Parathyroid adenoma (tissue), 2 donors: Measurements from ENCODE around the gene TMEM139.

Experiments used
- H2AFZ ChIP-seq: fragments of 300-600 bp; sonication (generic); one replicate; pipeline ENCODE4 v1.7.0; 2017; ENCODE audit warnings: antibody characterized with exemption, mild to moderate bottlenecking
- H3K27ac ChIP-seq: fragments of 300-600 bp; sonication (generic); one replicate; pipeline ENCODE4 v1.7.0; 2017
- H3K27me3 ChIP-seq: fragments of 300-600 bp; sonication (generic); one replicate; pipeline ENCODE4 v1.7.0; 2017; ENCODE audit warnings: low read length; ENCODE audit not compliant: control insufficient read depth, insufficient read depth
- H3K36me3 ChIP-seq: fragments of 300-600 bp; sonication (generic); one replicate; pipeline ENCODE4 v1.7.0; 2017; ENCODE audit warnings: low read length; ENCODE audit not compliant: control insufficient read depth, insufficient read depth
- H3K4me1 ChIP-seq: fragments of 300-600 bp; sonication (generic); one replicate; pipeline ENCODE4 v1.7.0; 2017; ENCODE audit warnings: control low read depth
- H3K4me2 ChIP-seq: fragments of 300-600 bp; sonication (generic); one replicate; pipeline ENCODE4 v1.7.0; 2017; ENCODE audit warnings: low read length
- H3K4me3 ChIP-seq: fragments of 300-600 bp; sonication (generic); one replicate; pipeline ENCODE4 v1.7.0; 2017; ENCODE audit warnings: low read depth, low read length
- H3K79me2 ChIP-seq: fragments of 300-600 bp; sonication (generic); one replicate; pipeline ENCODE4 v1.7.0; 2017; ENCODE audit warnings: control low read depth
- H3K9ac ChIP-seq: fragments of 300-600 bp; sonication (generic); one replicate; pipeline ENCODE4 v1.7.0; 2017; ENCODE audit warnings: mild to moderate bottlenecking
- H3K9me3 ChIP-seq: fragments of 300-600 bp; sonication (generic); one replicate; pipeline ENCODE4 v1.7.0; 2017; ENCODE audit warnings: low read length; ENCODE audit not compliant: control insufficient read depth
- TF ChIP-seq, protein P1 (sequence below): fragments of 300-600 bp; sonication (generic); IDR thresholded peaks from one replicate; pipeline ENCODE4 v1.7.0; 2017; ENCODE audit warnings: antibody characterized with exemption, mild to moderate bottlenecking
- donor health status: primary hyperparathyroidism.

Gene TMEM139

DNA sequence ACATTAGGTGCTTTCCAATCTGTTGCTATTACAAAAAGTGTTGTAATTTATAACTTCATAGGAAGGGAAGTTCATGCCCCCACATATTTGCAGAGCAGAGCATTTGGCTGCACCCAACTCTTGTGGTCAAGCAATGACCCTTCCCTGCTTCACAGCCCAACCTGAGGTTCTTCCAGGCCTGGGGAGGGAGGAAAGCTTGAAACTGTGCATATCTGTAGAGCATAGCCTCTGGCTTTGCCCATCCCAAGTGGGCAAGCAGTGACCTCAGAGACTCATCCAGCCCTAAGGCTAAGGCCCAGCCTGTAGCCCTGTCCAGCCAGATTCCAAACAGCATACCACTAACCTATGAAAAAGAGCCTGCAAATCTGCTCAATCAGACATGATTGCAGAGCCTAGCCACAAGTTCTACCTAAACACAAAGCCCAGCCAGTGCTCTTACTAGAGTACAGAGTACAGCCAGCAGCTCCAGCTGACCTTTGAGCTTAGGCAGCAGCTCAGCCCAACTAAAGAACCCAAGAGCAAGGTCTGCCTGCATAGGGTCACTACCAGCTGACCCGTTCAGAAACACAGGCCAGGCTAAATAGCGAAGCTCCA, 35.9 kb upstream of the TMEM139 start:
- Histone ChIP-seq H3K4me1 (no peaks in the 10 kb centered on the region), H2AFZ (no peak overlapping the region), H3K4me3 (no peak overlapping the region), H3K4me2 (no peak overlapping the region), H3K27ac (no peak overlapping the region), H3K36me3 (no peaks in the 10 kb centered on the region), H3K27me3 (no peaks in the 10 kb centered on the region), H3K9ac (no peak overlapping the region), H3K79me2 (no peaks in the 10 kb centered on the region), H3K9me3 (no peaks in the 10 kb centered on the region)
- TF ChIP-seq, protein P1, sequence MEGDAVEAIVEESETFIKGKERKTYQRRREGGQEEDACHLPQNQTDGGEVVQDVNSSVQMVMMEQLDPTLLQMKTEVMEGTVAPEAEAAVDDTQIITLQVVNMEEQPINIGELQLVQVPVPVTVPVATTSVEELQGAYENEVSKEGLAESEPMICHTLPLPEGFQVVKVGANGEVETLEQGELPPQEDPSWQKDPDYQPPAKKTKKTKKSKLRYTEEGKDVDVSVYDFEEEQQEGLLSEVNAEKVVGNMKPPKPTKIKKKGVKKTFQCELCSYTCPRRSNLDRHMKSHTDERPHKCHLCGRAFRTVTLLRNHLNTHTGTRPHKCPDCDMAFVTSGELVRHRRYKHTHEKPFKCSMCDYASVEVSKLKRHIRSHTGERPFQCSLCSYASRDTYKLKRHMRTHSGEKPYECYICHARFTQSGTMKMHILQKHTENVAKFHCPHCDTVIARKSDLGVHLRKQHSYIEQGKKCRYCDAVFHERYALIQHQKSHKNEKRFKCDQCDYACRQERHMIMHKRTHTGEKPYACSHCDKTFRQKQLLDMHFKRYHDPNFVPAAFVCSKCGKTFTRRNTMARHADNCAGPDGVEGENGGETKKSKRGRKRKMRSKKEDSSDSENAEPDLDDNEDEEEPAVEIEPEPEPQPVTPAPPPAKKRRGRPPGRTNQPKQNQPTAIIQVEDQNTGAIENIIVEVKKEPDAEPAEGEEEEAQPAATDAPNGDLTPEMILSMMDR, result no peak

DNA sequence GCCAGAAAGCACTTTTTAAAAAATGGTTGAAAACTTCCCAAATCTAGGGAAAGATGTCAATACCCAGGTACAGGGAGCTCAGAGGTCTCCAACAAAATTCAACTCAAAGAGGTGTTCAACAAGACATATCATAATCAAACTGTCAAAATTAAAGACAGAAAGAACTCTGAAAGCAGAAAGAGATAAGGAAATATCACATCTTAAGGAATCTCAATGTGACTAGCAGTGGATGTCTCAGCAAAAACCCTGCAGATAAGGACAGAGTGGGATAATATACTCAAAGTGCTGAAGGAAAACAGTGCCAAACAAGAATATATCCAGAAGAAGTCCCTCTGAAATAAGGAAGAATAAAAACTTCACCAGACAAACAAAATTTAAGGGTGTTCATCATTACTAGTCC, 34.6 kb upstream of the TMEM139 start:
- H3K4me1 ChIP-seq, result no peaks in the 10 kb centered on the region
- TF ChIP-seq, protein P1, result no peak
- H3K4me3 ChIP-seq, result no peak overlapping the region
- H3K9me3 ChIP-seq, result no peaks in the 10 kb centered on the region
- H3K27ac ChIP-seq, result no peak overlapping the region
- no peak overlapping the region for H2AFZ ChIP-seq
- H3K9ac ChIP-seq, result no peak overlapping the region
- no peak overlapping the region for H3K4me2 ChIP-seq
- H3K36me3 ChIP-seq, result no peaks in the 10 kb centered on the region
- no peaks in the 10 kb centered on the region for H3K27me3 ChIP-seq
- H3K79me2 ChIP-seq, result no peaks in the 10 kb centered on the region

DNA sequence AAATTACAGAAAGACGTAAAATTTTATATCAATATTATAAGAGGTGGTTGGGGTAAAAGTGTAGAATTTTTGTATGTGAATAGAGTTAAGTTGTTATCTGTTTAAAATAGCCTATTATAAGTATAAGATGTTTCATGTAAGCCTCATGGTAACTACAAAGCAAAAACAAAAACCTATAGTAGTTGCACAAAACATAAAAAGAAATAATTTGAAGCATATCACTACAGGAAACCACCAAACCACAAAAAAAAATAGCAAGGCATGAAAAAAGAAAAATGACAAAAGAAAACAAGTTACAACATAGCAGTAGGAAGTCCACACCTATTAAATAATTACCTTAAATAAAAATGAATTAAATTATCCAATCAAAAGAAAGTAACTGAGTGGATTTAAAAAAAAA, 33.9 kb upstream of the TMEM139 start:
- Histone ChIP-seq H3K4me3 (no peak overlapping the region), H2AFZ (no peak overlapping the region), H3K27me3 (no peaks in the 10 kb centered on the region), H3K36me3 (no peaks in the 10 kb centered on the region), H3K4me2 (no peak overlapping the region), H3K9ac (no peak overlapping the region), H3K4me1 (no peaks in the 10 kb centered on the region), H3K9me3 (no peaks in the 10 kb centered on the region), H3K79me2 (no peaks in the 10 kb centered on the region), H3K27ac (no peak overlapping the region)
- TF ChIP-seq, protein P1, result no peak

DNA sequence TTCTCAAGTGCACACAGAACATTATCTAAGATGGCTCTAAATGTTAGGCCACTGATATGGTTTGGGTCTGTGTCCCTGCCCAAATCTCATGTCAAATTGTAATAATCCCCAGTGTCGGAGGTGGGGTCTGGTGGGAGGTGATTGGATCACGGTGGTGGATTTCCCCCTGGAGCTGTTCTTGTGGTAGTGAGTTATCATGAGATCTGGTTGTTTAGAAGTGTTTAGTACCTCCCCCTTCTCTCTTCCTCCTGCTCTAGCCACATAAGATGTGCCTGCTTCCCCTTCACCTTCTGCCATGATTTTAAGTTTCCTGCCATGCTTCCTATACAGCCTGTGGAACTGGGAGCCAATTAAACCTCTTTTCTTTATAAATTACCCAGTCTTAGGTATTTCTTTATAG, 32.8 kb upstream of the TMEM139 start:
- Histone ChIP-seq H3K4me2 (no peak overlapping the region), H3K36me3 (no peaks in the 10 kb centered on the region), H3K4me1 (no peaks in the 10 kb centered on the region)

DNA sequence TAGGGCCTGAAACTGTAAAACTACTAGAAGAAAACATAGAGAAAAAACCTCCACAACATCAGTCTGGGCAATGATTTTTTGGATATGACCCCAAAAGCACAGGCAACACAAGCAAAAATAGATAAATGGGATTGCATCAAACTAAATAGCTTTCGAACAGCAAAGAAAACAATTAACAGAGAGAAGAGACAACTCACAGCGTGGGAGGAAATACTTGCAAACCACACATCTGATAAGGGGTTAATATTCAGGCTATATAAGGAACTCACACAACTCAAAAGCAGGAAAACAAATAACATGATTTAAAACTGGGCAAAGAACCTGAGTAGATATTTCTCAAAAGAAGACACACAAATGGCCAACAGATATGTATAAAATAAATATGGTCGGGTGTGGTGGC, 29.2 kb upstream of the TMEM139 start:
- Histone ChIP-seq H3K36me3 (no peaks in the 10 kb centered on the region), H3K4me3 (no peak overlapping the region), H2AFZ (no peak overlapping the region), H3K9ac (no peak overlapping the region), H3K9me3 (no peaks in the 10 kb centered on the region), H3K27ac (no peak overlapping the region), H3K27me3 (no peaks in the 10 kb centered on the region), H3K79me2 (no peaks in the 10 kb centered on the region), H3K4me2 (no peak overlapping the region), H3K4me1 (no peaks in the 10 kb centered on the region)
- TF ChIP-seq, protein P1, result no peak

More for the DNA sequence above, 32.8 kb upstream of the TMEM139 start:
- Histone ChIP-seq H3K79me2 (no peaks in the 10 kb centered on the region), H3K4me3 (no peak overlapping the region), H3K9ac (no peak overlapping the region), H3K27ac (no peak overlapping the region), H3K9me3 (no peaks in the 10 kb centered on the region), H3K27me3 (no peaks in the 10 kb centered on the region), H2AFZ (no peak overlapping the region)
- TF ChIP-seq, protein P1, result no peak
